ENCODE data around the gene IL11. TPM values are rescaled to one million over a fixed set of nuclear protein-coding genes. Genes with fewer than 3 reads are reported as not detected.
A peak's percentile ranks its signal among the peaks of the same experiment; 100 is the strongest.

Gene IL11
- total RNA-seq, 1 donor: 0.27 TPM

GRCh38 chr19:55353803-55354697 is 16.2 kb downstream of the IL11 start:
- peak; percentile 52 to 68 (median 63) for DNase-seq (ENCODE audit: low read depth in 2 of 3, low spot score in 2 of 3)

- no peak for DNase-seq (ENCODE audit: low read depth in 2 of 3, low spot score in 2 of 3)
Observed at GRCh38 chr19:55353356-55353802, 16.9 kb downstream of the IL11 start.

- no peak for DNase-seq (ENCODE audit: low read depth in 2 of 3, low spot score in 2 of 3)
Observed at GRCh38 chr19:55352549-55353145, 17.6 kb downstream of the IL11 start.

GRCh38 chr19:55352040-55352439 is 18.2 kb downstream of the IL11 start:
- no peak for DNase-seq (ENCODE audit: low read depth in 2 of 3, low spot score in 2 of 3)

GRCh38 chr19:55350620-55351315 is 19.5 kb downstream of the IL11 start:
- no peak for DNase-seq (ENCODE audit: low read depth in 2 of 3, low spot score in 2 of 3)

GRCh38 chr19:55348317-55349034 is 21.8 kb downstream of the IL11 start:
- DNase-seq (ENCODE audit: low read depth in 2 of 3, low spot score in 2 of 3): no peak

GRCh38 chr19:55347442-55348009 is 22.7 kb downstream of the IL11 start:
- DNase-seq (ENCODE audit: low read depth in 2 of 3, low spot score in 2 of 3): no peak

GRCh38 chr19:55346725-55347441 is 23.4 kb downstream of the IL11 start:
- no peak for DNase-seq (ENCODE audit: low read depth in 2 of 3, low spot score in 2 of 3)

- DNase-seq (ENCODE audit: low read depth in 2 of 3, low spot score in 2 of 3): no peak
Observed at GRCh38 chr19:55345818-55346724, 24.2 kb downstream of the IL11 start.

GRCh38 chr19:55345101-55345817 is 25.0 kb downstream of the IL11 start:
- no peak for DNase-seq (ENCODE audit: low read depth in 2 of 3, low spot score in 2 of 3)

- DNase-seq (ENCODE audit: low read depth in 2 of 3, low spot score in 2 of 3): no peak
Observed at GRCh38 chr19:55344444-55344843, 25.8 kb downstream of the IL11 start.

GRCh38 chr19:55341595-55342531 is 28.4 kb downstream of the IL11 start:
- DNase-seq (ENCODE audit: low read depth in 2 of 3, low spot score in 2 of 3): no peak

GRCh38 chr19:55341171-55341588 is 29.1 kb downstream of the IL11 start:
- peak in 1 of 3 donors; percentile 48 for DNase-seq (ENCODE audit: low read depth in 2 of 3, low spot score in 2 of 3)

GRCh38 chr19:55340784-55341147 is 29.5 kb downstream of the IL11 start:
- DNase-seq (ENCODE audit: low read depth in 2 of 3, low spot score in 2 of 3): peak in 1 of 3 donors; percentile 38

GRCh38 chr19:55339889-55340783 is 30.1 kb downstream of the IL11 start:
- no peak for DNase-seq (ENCODE audit: low read depth in 2 of 3, low spot score in 2 of 3)

Measured in hematopoietic multipotent progenitor cell (in vitro differentiated cells).